Osteoblast (primary cell): ENCODE measurements around the gene S100A5. TPM values are rescaled to one million over a fixed set of nuclear protein-coding genes. Genes with fewer than 3 reads are reported as not detected.
"Not testable (repeated sequence)": the region's sequence is repeated elsewhere in the genome, so short reads cannot be mapped to it uniquely, and the experiment has no call there.

Experiments
- DNase-seq: peaks from one replicate; pipeline ENCODE4 v3.0.0; 2011; ENCODE audit warnings: low spot score, mixed read lengths; ENCODE audit not compliant: insufficient read length; ENCODE audit errors: missing footprints
- H2AFZ ChIP-seq: 2 replicates; pipeline ENCODE4 v1.6.0; 2011; ENCODE audit warnings: mild to moderate bottlenecking, low read length
- H3K27ac ChIP-seq: 2 replicates; pipeline ENCODE4 v1.5.1; 2011; ENCODE audit warnings: mild to moderate bottlenecking, low read depth, low read length, moderate library complexity
- H3K27me3 ChIP-seq: 2 replicates; pipeline ENCODE4 v1.6.0; 2012; ENCODE audit warnings: mild to moderate bottlenecking, control low read depth, inconsistent platforms, low read length, moderate library complexity; ENCODE audit not compliant: insufficient read depth
- H3K36me3 ChIP-seq: 2 replicates; pipeline ENCODE4 v1.5.1; 2011; ENCODE audit warnings: mild to moderate bottlenecking, low read length, control low read depth, moderate library complexity; ENCODE audit not compliant: insufficient read depth
- H3K4me1 ChIP-seq: 2 replicates; pipeline ENCODE4 v1.5.1; 2011; ENCODE audit warnings: mild to moderate bottlenecking, low read length, control low read depth, moderate library complexity; ENCODE audit not compliant: insufficient read depth
- H3K4me2 ChIP-seq: 2 replicates; pipeline ENCODE4 v1.6.0; 2011; ENCODE audit warnings: mild to moderate bottlenecking, low read length; ENCODE audit not compliant: insufficient read depth
- H3K4me3 ChIP-seq: fragments of 200-600 bp; sonication (generic); 3 replicates; pipeline ENCODE4 v1.5.1; 2012; ENCODE audit warnings: mild to moderate bottlenecking, low read length, inconsistent platforms; ENCODE audit not compliant: insufficient read depth
- H3K79me2 ChIP-seq: 2 replicates; pipeline ENCODE4 v1.6.0; 2012; ENCODE audit warnings: mild to moderate bottlenecking, low read length, control low read depth, inconsistent platforms; ENCODE audit not compliant: insufficient read depth
- H3K9me3 ChIP-seq: 2 replicates; pipeline ENCODE4 v1.5.1; 2011; ENCODE audit warnings: low read depth, low read length, control low read depth
- H4K20me1 ChIP-seq: 2 replicates; pipeline ENCODE4 v1.6.0; 2012; ENCODE audit warnings: mild to moderate bottlenecking, low read length, control low read depth; ENCODE audit not compliant: insufficient read depth
- CTCF ChIP-seq: IDR thresholded peaks from 2 replicates; pipeline ENCODE4 v1.5.1; 2011; ENCODE audit warnings: mild to moderate bottlenecking, low read depth, low read length, moderate library complexity; ENCODE audit errors: extremely low read depth
- total RNA-seq: library from RNA; depleted of rRNA; stranded (reverse); fragments of >200 nt; gene quantifications from 2 replicates; pipeline ENCODE4 v1.2.3, GENCODE V29; 2012

Gene S100A5
- total RNA-seq, 1 donor: not detected

GRCh38 chr1:153525088-153525728, 15.5 kb downstream of the S100A5 start:
- Histone ChIP-seq H3K4me1 (peaks cover 2% of the 10 kb centered on the region), H3K27ac (no peak overlapping the region), H3K79me2 (no peaks in the 10 kb centered on the region), H3K4me3 (no peak overlapping the region), H3K36me3 (no peaks in the 10 kb centered on the region), H3K4me2 (no peak overlapping the region), H3K27me3 (no peaks in the 10 kb centered on the region), H3K9me3 (no peaks in the 10 kb centered on the region), H4K20me1 (no peaks in the 10 kb centered on the region), H2AFZ (no peak overlapping the region)
- no peak for DNase-seq
- no peak for TF ChIP-seq CTCF

DNA sequence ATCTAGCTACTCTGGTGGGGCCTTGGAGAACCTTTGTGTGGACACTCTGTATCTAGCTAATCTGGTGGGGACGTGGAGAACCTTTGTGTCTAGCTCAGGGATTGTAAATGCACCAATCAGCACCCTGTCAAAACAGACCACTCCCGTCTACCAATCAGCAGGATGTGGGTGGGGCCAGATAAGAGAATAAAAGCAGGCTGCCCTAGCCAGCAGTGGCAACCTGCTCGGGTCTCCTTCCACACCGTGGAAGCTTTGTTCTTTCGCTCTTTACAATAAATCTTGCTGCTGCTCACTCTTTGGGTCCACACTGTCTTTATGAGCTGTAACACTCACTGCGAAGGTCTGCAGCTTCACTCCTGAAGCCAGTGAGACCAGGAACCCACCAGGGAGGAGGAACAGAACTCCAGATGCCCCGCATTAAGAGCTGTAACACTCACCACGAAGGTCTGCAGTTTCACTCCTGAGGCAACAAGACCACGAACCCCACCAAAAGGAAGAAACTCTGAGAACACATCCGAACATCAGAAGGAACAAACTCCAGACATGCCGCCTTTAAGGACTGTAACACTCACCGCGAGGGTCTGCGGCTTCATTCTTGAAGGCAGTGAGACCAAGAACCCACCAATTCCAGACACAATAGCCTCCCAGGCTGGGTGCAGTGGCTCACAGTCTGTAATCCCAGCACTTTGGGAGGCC, 18.2 kb downstream of the S100A5 start:
- not testable (repeated sequence) for H3K4me1 ChIP-seq, H3K79me2 ChIP-seq, H3K9me3 ChIP-seq, H4K20me1 ChIP-seq, H3K4me3 ChIP-seq, DNase-seq, H3K27ac ChIP-seq, H3K36me3 ChIP-seq, H3K27me3 ChIP-seq, H3K4me2 ChIP-seq, H2AFZ ChIP-seq

DNA sequence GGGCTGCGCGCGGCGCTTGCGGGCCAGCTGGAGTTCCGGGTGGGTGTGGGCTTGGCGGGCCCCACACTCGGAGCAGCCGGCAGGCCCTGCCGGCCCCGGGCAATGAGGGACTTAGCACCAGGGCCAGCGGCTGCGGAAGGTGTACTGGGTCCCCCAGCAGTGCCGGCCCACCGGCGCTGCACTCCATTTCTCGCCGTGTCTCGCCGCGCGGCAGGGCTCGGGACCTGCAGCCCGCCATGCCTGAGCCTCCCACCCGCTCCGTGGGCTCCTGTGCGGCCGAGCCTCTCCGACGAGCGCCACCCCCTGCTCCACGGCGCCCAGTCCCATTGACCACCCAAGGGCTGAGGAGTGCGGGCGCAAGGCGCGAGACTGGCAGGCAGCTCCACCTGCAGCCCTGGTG, 18.9 kb downstream of the S100A5 start:
- H3K4me1 ChIP-seq, H3K36me3 ChIP-seq, H2AFZ ChIP-seq, H3K4me3 ChIP-seq, H4K20me1 ChIP-seq, H3K27ac ChIP-seq, DNase-seq, H3K9me3 ChIP-seq, H3K4me2 ChIP-seq, H3K27me3 ChIP-seq, H3K79me2 ChIP-seq: not testable (repeated sequence)

DNA sequence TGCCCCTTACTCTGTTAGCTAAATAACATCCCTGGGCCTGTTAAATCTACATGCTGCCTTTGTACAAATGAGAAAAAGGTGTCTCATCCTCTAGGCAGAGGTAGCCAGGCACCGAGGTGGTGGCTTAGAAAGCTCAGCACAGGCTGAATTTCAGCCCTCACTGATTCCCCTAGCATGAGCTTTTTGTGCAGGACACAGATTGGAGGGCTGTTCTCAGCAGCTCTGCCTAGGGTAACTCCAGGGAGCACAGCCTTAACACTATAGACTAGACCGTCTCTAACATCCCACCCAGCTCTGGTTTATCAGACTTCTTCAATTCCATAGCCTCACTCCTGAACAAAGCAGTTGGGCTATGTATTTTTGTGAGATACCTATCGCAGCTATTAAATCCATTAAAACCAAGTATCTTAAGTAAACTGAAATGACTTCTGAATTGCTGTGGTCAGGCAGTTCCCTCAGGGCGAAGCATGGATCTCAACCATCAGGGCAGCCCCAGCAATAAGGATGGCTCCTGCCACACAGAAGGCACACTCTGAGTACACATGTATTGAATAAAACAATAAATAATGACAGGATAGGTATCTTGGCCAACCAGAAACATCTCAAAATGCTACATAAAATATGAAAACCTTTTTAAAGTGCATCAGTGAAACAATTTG, 19.8 kb downstream of the S100A5 start:
- no peak for TF ChIP-seq CTCF
- H3K4me2 ChIP-seq: no peak overlapping the region
- no peaks in the 10 kb centered on the region for H3K27me3 ChIP-seq
- no peaks in the 10 kb centered on the region for H3K4me1 ChIP-seq
- H3K4me3 ChIP-seq: no peak overlapping the region
- H3K27ac ChIP-seq: no peak overlapping the region
- no peaks in the 10 kb centered on the region for H4K20me1 ChIP-seq
- no peak overlapping the region for H2AFZ ChIP-seq
- DNase-seq: no peak
- H3K79me2 ChIP-seq: no peaks in the 10 kb centered on the region
- H3K9me3 ChIP-seq: no peaks in the 10 kb centered on the region
- H3K36me3 ChIP-seq: no peaks in the 10 kb centered on the region

- H2AFZ ChIP-seq, DNase-seq, H3K4me1 ChIP-seq, H3K9me3 ChIP-seq, H3K27ac ChIP-seq, H4K20me1 ChIP-seq, H3K4me2 ChIP-seq, H3K27me3 ChIP-seq, H3K79me2 ChIP-seq, H3K36me3 ChIP-seq, H3K4me3 ChIP-seq: not testable (repeated sequence)
Observed at GRCh38 chr1:153520137-153520691, 20.5 kb downstream of the S100A5 start.
